ENCODE measurements around the gene ADGRB2.

Gene ADGRB2

DNA sequence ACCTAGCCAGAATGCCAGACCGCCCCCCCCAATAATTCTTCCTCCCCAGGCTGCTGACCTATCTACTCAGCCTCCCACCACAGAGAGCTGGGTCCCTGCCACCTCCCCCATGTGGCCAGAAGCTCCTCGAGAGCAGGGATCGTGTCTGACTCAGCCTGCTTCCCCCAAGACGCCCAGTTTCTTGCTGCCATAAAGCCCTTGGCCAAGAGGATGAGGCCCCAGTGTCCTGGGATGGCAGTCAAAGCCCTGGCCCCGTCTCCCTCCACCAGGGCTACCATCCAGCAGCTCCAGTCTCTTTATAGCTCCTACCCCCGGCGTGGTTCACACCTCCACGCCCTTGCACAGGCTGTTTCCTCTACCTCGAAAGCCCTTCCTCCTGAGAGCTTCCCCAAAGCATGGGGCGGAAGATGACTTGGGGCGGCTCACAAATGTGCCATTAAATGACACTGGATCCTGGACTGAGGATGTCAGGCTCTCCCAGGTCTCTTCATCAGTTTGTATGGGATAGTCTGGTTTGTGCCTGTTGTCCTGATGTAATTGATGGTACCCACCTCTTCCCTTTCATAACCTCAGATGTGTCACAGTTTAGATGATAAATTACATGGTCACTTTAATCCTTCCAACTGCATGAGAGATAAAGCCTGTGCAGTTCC lies 13.2 kb downstream of the ADGRB2 start:
- no peak for DNase-seq (ENCODE audit: low read depth in 2 of 2, low spot score in 1 of 2)

- DNase-seq (ENCODE audit: low read depth in 2 of 2, low spot score in 1 of 2) = no peak
Measured at GRCh38 chr1:31749785-31750735, 14.1 kb downstream of the ADGRB2 start.

DNA sequence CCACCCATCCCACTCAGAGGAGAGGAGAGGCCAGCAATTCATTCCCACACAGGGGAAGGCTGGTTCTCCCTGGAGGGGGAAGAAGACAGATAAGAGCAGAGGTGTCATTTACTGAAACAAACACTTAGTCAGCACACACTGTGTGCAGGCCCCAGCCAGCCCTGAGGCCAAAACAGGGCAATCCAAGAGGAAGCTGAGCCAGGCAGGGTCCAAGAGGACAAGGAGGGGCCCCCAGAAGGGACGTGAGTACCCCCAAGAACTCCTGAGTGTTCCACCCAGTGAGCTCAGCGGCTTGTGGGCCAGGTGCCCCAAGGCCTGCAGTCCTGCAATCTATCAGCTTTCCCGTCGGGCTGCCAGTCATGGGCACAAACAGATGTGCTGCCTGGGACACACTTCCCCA lies 15.8 kb downstream of the ADGRB2 start:
- no peak for DNase-seq (ENCODE audit: low read depth in 2 of 2, low spot score in 1 of 2)

DNA sequence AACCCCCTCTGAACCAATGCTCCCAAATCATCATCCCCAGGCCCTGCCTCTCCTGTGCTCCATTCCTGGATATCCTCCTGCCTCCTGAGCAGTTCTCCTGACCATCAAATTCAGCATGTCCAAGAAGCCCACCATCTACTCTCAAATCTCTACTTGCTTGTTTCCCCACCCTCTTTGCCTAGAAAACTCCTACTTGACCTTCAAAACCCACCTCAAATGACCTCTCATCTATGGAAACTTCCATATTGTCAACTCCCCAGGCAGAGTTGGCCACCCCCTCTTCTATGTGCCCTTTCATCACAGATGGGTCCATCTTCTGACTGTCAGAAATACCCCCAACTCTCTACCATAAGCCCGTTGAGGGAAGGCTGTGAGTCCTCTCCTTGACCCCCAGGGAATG lies 16.8 kb downstream of the ADGRB2 start:
- DNase-seq (ENCODE audit: low read depth in 2 of 2, low spot score in 1 of 2) = no peak

- no peak for DNase-seq (ENCODE audit: low read depth in 2 of 2, low spot score in 1 of 2)
Measured at GRCh38 chr1:31746687-31747086, 17.5 kb downstream of the ADGRB2 start.

DNA sequence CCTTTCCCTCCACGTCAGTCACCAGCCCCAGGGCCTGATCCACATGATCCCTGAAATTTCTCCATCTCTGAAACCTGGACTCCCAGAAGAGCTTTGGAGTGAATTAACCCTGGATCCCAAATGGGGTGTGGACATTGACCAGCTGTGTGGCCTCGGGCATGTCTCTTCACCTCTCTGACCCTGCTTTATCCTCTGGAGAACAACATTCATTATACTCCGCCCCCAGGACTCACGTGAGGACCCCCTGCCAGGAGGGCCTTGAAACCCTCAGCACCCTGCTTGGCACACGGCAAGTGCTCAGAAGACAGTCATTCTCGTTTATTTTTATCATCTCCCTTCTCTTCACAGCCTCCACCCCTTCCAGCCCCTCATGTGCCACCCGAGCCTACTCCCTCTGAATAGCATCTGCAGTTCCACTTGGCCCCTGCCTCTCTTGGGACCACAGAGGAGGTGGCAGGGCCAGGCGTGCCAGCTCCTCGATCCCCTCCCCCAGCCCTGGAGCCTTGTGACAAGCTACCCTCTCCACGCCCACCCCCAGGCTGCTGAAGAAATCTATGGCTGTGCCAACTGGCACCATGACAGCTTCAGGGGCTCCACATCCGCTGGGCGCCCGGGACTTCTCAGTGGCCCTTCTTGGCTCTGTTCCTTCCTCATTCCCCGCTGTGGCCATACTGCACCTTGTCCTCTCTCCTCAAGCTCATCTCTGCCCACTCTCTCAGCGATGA lies 18.0 kb downstream of the ADGRB2 start:
- DNase-seq (ENCODE audit: low read depth in 2 of 2, low spot score in 1 of 2) = no peak

- no peak for DNase-seq (ENCODE audit: low read depth in 2 of 2, low spot score in 1 of 2)
Measured at GRCh38 chr1:31745096-31745945, 18.8 kb downstream of the ADGRB2 start.

DNA sequence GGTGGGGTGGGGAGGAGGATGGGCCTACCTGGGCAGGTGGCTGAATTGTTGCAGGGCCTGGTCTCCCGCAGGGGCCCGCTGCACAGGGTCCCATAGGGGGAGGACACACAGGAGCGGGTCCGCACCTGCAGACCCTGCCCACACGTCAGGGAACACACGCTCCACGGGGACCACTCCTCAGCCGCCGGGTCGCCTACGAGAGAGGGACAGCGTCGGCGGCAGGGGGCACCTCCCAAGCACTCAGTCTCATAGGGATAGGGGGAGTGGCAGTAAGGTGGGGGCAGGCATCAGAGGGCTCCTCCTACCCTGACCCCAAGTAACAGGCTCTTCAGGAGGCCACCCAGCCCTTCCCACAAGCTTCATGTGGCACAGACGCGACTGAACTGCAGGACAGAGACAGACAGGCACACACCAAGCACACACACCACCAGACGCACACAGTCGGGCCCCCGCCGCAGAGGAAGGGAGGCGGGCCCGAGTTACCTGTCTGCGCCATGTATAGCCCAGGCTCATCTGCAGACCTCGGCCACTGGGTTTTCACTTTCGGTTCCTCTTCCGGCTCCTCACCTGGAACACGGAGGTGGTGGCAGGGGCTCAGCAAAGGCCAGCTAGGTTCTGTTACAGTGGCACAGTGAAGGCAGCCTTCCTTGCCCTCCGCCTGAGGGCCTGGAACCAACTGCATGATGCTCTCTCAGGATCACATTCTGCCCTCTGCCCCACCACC lies 19.8 kb downstream of the ADGRB2 start:
- no peak for DNase-seq (ENCODE audit: low read depth in 2 of 2, low spot score in 1 of 2)

DNA sequence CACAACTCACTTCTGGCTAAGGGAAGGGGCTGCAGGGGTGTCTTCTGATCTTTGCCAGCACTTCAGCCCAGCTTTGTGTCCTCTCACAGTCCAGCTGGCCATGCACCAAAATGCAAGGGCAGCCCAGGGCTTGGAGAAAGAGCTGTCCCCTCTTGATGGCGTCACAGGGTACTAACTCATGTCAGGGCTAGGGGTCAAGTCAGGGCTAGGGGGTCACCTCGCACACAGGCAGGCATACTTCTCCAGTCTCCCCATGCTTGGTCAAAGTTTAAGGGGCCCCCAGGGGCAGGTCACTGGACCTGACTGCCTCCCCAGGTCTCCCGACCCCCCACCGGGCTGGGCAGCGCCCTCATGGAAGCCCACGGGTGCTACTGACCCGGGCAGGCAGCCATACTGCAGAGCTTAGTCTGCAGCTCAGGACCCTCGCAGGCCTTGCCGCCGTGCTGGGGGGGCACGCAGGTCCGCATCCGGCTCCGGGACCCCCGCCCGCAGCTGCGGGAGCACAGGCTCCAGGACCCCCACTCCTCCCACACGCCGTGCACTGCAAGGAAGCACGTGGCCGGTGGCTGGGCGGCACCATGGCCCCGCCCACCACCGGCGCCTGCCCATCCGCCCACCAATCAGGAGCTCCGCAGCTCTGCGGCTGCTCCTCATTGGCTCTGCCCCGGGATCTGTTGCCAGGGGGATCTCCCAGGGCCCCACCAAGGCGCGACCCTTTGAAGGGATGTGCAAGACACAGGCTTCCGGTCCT lies 21.5 kb downstream of the ADGRB2 start:
- DNase-seq (ENCODE audit: low read depth in 2 of 2, low spot score in 1 of 2) = no peak

DNA sequence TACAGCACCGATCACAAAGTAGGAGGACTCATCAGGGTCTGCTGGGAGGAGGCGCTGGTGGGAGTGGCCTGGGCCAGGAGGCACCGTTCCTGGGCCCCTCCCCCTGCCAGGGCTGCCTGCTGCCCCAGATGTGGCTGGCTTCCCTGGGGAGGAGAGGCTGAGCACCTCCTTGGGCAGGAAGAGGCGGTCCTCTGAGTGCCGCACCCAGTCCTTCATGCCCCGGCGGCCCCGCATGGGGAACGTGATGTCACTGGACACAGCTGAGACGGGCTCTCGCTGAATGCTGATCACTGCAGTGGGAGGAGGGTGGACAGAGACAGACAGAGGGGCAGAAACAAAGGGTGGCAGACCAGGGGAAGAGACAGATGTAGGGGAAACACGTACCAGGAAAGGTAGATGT lies 24.8 kb downstream of the ADGRB2 start:
- no peak for DNase-seq (ENCODE audit: low read depth in 2 of 2, low spot score in 1 of 2)

DNA sequence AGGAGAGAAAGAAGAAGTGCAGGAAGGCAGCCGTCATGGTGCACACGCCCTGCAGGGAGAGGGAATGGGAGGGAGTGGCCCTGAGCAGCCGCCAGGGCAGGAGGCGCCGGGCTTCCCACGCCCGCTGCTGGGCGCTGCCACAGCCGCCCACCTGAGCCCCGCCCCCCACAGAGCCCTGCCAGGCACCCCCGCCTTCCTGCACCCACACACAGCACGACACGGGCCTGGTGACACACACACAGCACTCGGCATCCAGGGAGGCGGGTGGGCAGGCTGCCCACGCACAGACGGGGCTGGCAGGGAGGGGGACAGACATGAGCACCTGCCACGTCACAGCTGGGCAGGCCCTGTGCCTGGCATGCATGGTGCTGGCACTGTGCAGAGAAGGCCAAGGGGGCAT lies 27.5 kb downstream of the ADGRB2 start:
- DNase-seq (ENCODE audit: low read depth in 2 of 2, low spot score in 1 of 2) = no peak

- no peak for DNase-seq (ENCODE audit: low read depth in 2 of 2, low spot score in 1 of 2)
Measured at GRCh38 chr1:31735571-31735970, 28.6 kb downstream of the ADGRB2 start.

GRCh38 chr1:31734582-31735107 lies 29.5 kb downstream of the ADGRB2 start:
- no peak for DNase-seq (ENCODE audit: low read depth in 2 of 2, low spot score in 1 of 2)

GRCh38 chr1:31733389-31734219 lies 30.5 kb downstream of the ADGRB2 start:
- DNase-seq (ENCODE audit: low read depth in 2 of 2, low spot score in 1 of 2) = no peak

- no peak for DNase-seq (ENCODE audit: low read depth in 2 of 2, low spot score in 1 of 2)
Measured at GRCh38 chr1:31732751-31733289, 31.3 kb downstream of the ADGRB2 start.

GRCh38 chr1:31732343-31732742 lies 31.8 kb downstream of the ADGRB2 start:
- DNase-seq (ENCODE audit: low read depth in 2 of 2, low spot score in 1 of 2) = no peak

DNA sequence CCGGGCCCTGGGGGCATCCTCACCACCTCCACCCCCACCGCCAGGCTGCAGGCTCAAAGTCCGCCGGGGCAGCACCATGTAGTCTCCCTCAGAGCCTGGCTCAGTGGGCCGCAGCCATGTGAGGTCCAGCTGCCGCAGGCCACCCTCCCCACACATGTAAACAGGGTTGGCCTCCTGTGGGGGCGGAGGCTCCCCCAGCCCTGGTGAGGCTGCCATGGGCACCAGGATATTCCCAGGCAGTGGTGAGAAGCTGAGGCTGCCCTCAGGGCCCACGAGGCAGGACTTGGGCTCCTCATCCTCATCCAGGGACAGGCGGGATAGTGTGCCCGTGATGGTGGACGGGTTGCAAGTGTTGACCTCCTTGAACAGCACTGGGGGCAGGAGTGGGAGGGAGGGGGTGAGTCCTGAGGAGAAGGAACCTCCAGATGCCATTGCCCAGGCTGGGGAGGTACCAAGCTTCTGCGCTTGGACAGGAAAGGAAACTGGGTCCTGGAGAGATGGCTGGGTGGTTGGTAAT lies 33.0 kb downstream of the ADGRB2 start:
- DNase-seq (ENCODE audit: low read depth in 2 of 2, low spot score in 1 of 2) = no peak
